Subcutaneous adipose tissue (tissue), 4 donors: ENCODE results near the gene MFAP3L. TPM values are rescaled to one million over a fixed set of nuclear protein-coding genes. Genes with fewer than 3 reads are reported as not detected.

Experiments used
- total RNA-seq, 4 donors: library from RNA; depleted of rRNA; stranded (reverse); fragments of >200 nt; gene quantifications; one replicate each; pipeline ENCODE4 v1.1.0, GENCODE V29; 2016
- TF ChIP-seq, protein P1 (sequence below): fragments of 450-650 bp; IDR thresholded peaks from one replicate; pipeline ENCODE4 v1.5.1; 2016; ENCODE audit warnings: low read depth, mild to moderate bottlenecking, control low read depth, antibody characterized with exemption, moderate library complexity

Gene MFAP3L
- total RNA-seq, 4 donors from 2014 or later = 1.9 to 10.1 (median 3.3) TPM

GRCh38 chr4:170017252-170017651 lies 8.9 kb downstream of the MFAP3L start:
- TF ChIP-seq, protein P1, sequence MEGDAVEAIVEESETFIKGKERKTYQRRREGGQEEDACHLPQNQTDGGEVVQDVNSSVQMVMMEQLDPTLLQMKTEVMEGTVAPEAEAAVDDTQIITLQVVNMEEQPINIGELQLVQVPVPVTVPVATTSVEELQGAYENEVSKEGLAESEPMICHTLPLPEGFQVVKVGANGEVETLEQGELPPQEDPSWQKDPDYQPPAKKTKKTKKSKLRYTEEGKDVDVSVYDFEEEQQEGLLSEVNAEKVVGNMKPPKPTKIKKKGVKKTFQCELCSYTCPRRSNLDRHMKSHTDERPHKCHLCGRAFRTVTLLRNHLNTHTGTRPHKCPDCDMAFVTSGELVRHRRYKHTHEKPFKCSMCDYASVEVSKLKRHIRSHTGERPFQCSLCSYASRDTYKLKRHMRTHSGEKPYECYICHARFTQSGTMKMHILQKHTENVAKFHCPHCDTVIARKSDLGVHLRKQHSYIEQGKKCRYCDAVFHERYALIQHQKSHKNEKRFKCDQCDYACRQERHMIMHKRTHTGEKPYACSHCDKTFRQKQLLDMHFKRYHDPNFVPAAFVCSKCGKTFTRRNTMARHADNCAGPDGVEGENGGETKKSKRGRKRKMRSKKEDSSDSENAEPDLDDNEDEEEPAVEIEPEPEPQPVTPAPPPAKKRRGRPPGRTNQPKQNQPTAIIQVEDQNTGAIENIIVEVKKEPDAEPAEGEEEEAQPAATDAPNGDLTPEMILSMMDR = no peak

- TF ChIP-seq, protein P1 = no peak
Observed at GRCh38 chr4:170015285-170015684, 10.9 kb downstream of the MFAP3L start.

DNA sequence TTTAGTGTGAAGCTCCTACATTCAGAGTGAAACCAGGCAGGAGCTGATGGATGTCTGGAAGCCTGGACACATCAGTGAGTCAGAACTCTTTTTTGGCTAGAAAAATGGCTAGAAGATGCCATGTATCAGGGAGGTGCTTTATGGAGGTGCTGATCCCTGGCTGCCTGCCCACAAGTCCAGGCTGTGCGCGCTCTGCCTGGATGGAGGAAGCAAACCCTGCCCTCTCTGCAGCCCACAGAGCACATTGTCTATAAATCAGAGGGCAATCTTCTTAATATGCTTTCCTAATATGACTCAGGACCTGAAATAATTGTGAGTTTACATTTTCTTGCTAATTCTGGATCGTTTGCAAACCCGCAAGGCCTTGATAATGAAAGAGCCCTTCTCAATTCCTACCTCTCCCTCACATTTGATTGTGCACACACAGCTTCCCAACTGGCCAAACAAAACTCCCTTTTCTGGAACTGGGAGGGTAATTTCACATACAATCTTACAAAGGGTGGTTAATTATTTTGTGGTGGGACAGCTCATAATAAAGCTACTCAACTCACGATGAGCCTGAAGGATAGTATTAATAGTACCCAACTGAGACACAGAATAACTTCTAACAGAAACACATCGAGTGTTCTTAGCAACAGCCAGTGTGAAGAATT lies 11.7 kb downstream of the MFAP3L start:
- TF ChIP-seq, protein P1 = no peak

GRCh38 chr4:170012629-170012958 lies 13.6 kb downstream of the MFAP3L start:
- TF ChIP-seq, protein P1 = no peak

GRCh38 chr4:170011921-170012628 lies 14.1 kb downstream of the MFAP3L start:
- TF ChIP-seq, protein P1 = no peak

GRCh38 chr4:170009291-170009690 lies 16.9 kb downstream of the MFAP3L start:
- TF ChIP-seq, protein P1 = no peak

GRCh38 chr4:170008801-170009200 lies 17.4 kb downstream of the MFAP3L start:
- TF ChIP-seq, protein P1 = no peak
